GM12878 (cell line): Measurements from ENCODE around the gene LRP8. TPM values are rescaled to one million over a fixed set of nuclear protein-coding genes. Genes with fewer than 3 reads are reported as not detected.
A peak's percentile ranks its signal among the peaks of the same experiment; 100 is the strongest.

Experiments
- ATAC-seq: fragments of 200-7000 bp; cut with Tn5 transposase; 3 replicates; pipeline ENCODE4 v1.9.1; 2020; ENCODE audit warnings: mild to moderate bottlenecking, moderate library complexity
- BruUV-seq: library from RNA; stranded (reverse); fragments of 400-500 nt; replicated peaks from 2 replicates; lab custom pipeline; 2021; lab: Mats Ljungman, UMichigan
- CTCF ChIA-PET: fragments of 300-600 bp; sonication (Branson Sonifier 250); formaldehyde crosslinking; extraction: SDS; loops from one replicate; lab custom pipeline; 2021; ENCODE audit warnings: inconsistent platforms; lab: Yijun Ruan, JAX
- POLR2A ChIA-PET: fragments of 350-600 bp; formaldehyde crosslinking; extraction: SDS; loops from one replicate; lab custom pipeline; 2021; ENCODE audit warnings: inconsistent platforms; lab: Charles Lee
- RAD21 ChIA-PET: fragments of 300-600 bp; sonication (Branson Sonifier 250); formaldehyde crosslinking; loops from one replicate; lab custom pipeline; 2023; ENCODE audit warnings: antibody characterized with exemption; ENCODE audit not compliant: unreplicated experiment; lab: Charles Lee
- SMC1A ChIA-PET: fragments of 300-600 bp; sonication (Branson Sonifier 250); formaldehyde crosslinking; loops from one replicate; lab custom pipeline; 2023; ENCODE audit not compliant: unreplicated experiment, uncharacterized antibody; lab: Charles Lee
- DNase-seq: peaks from one replicate; pipeline ENCODE4 v3.0.0-alpha.2; 2011; ENCODE audit warnings: low read depth, low spot score
- FAIRE-seq: peaks from 3 replicates; lab custom pipeline; 2011; peaks lifted over from hg19 to GRCh38; lab: Jason Lieb, UNC
- H2AFZ ChIP-seq: 2 replicates; pipeline ENCODE4 v1.6.0; 2011; ENCODE audit warnings: low read depth, low read length, control low read depth; ENCODE audit not compliant: control insufficient read depth
- H3K27ac ChIP-seq: 2 replicates; pipeline ENCODE4 v1.5.1; 2011; ENCODE audit warnings: control low read depth; ENCODE audit not compliant: control insufficient read depth, insufficient read depth
- H3K27me3 ChIP-seq, 2 experiments: replicated peaks in 1 of 2; 2 replicates each; pipeline versions ENCODE4 v1.6.0 to v1.6.1; 2011; ENCODE audit warnings: low read length in 1 of 2; ENCODE audit not compliant: control insufficient read depth in 2 of 2, insufficient read depth in 2 of 2
- H3K36me3 ChIP-seq, 2 experiments: 2 replicates each; pipeline ENCODE4 v1.5.1; 2011; ENCODE audit warnings: low read length in 1 of 2; ENCODE audit not compliant: control insufficient read depth in 2 of 2, insufficient read depth in 2 of 2
- H3K4me1 ChIP-seq: 2 replicates; pipeline ENCODE4 v1.6.1; 2011; ENCODE audit warnings: mild to moderate bottlenecking, low read length, moderate library complexity, mixed read lengths; ENCODE audit not compliant: control insufficient read depth, insufficient read depth
- H3K4me2 ChIP-seq: 2 replicates; pipeline ENCODE4 v1.6.0; 2011; ENCODE audit warnings: control low read depth; ENCODE audit not compliant: control insufficient read depth, insufficient read depth
- H3K4me3 ChIP-seq: fragments of 200-600 bp; sonication (generic); 2 replicates; pipeline ENCODE4 v1.5.1; 2016
- H3K79me2 ChIP-seq: 2 replicates; pipeline ENCODE4 v1.6.0; 2011; ENCODE audit warnings: low read length; ENCODE audit not compliant: control insufficient read depth, insufficient read depth
- H3K9ac ChIP-seq: 2 replicates; pipeline ENCODE4 v1.8.0; 2011; ENCODE audit warnings: low read length, control low read depth, mixed read lengths; ENCODE audit not compliant: control insufficient read depth, insufficient read depth
- H3K9me3 ChIP-seq: replicated peaks from 3 replicates; pipeline ENCODE4 v1.5.1; 2011; ENCODE audit warnings: mild to moderate bottlenecking, low read length; ENCODE audit not compliant: control insufficient read depth, insufficient read depth
- H4K20me1 ChIP-seq: 2 replicates; pipeline ENCODE4 v1.6.0; 2011; ENCODE audit not compliant: control insufficient read depth, insufficient read depth
- CREB1 ChIP-seq: IDR thresholded peaks from 2 replicates; pipeline ENCODE4 v1.6.1; 2012; ENCODE audit warnings: low read depth, mild to moderate bottlenecking, inconsistent platforms
- DPF2 ChIP-seq: fragments of 450-650 bp; IDR thresholded peaks from 2 replicates; pipeline ENCODE4 v1.6.1; 2017; ENCODE audit warnings: mild to moderate bottlenecking
- MEF2B ChIP-seq: fragments of 450-650 bp; IDR thresholded peaks from 2 replicates; pipeline ENCODE4 v1.6.1; 2018; ENCODE audit warnings: mild to moderate bottlenecking, moderate library complexity; ENCODE audit not compliant: partially characterized antibody, poor library complexity, severe bottlenecking
- SMARCA5 ChIP-seq: fragments of 450-650 bp; IDR thresholded peaks from 2 replicates; pipeline ENCODE4 v1.6.1; 2017; ENCODE audit warnings: mild to moderate bottlenecking
- SREBF2 ChIP-seq: IDR thresholded peaks from 2 replicates; pipeline ENCODE4 v1.6.1; 2012; ENCODE audit warnings: mild to moderate bottlenecking, low read length
- WGBS: methylation state at CpG from one replicate; pipeline ENCODE4 v1.1.6; 2016; ENCODE audit warnings: low lambda C conversion rate; ENCODE audit not compliant: insufficient replicate concordance, insufficient coverage; ENCODE audit errors: missing lambda C conversion rate; 5-methylcytosine and 5-hydroxymethylcytosine counted together
- in situ Hi-C: fragments of 300-500 bp; cut with MboI; formaldehyde crosslinking; loops from 9 replicates; pipeline ENCODE4 v1.14.3; 2018; ENCODE audit warnings: mixed read lengths
- intact Hi-C: fragments of 100-400 bp; cut with micrococcal nuclease; formaldehyde crosslinking; loops from one replicate; pipeline ENCODE4 v1.14.2; 2022; ENCODE audit not compliant: unreplicated experiment
- polyA plus RNA-seq, 11 experiments: library from polyadenylated mRNA; depleted of rRNA in 4 of 11; unstranded in 6 of 11; stranded (reverse) in 5 of 11; fragments of >200 nt; fragmentation: Nextera tagmentation in 4 of 11; fragmentation: Illumina TruSeq in 1 of 11; extraction: Ambion mirVana in 4 of 11; extraction: Trizol in 1 of 11; gene quantifications; 1 replicate in 1 of 11; 2 replicates in 10 of 11; pipeline versions ENCODE4 v1.2.1 to v1.2.3, GENCODE V29; 2011 to 2016; ENCODE audit warnings: inconsistent platforms in 2 of 11, missing spikeins in 2 of 11, low read depth in 1 of 11
- total RNA-seq, 4 experiments: library from RNA; depleted of rRNA in 3 of 4; stranded (reverse); fragments of >200 nt in 3 of 4; fragmentation: Illumina TruSeq in 1 of 4; extraction: Trizol in 1 of 4; gene quantifications; 2 replicates each; pipeline versions ENCODE4 v1.2.1 to v1.2.3, GENCODE V29; 2013 to 2021
- TF ChIP-seq, protein P1 (sequence below): IDR thresholded peaks from 2 replicates; pipeline ENCODE4 v1.6.1; 2012; ENCODE audit warnings: mild to moderate bottlenecking, low read depth, low read length

The LRP8 gene
- total and polyA plus RNA-seq, 10 of the 15 experiments (the other 5 are each of a cell fraction or from before 2014, with no cell fraction given), result 2.8 to 40.5 (median 22.3) TPM

DNA sequence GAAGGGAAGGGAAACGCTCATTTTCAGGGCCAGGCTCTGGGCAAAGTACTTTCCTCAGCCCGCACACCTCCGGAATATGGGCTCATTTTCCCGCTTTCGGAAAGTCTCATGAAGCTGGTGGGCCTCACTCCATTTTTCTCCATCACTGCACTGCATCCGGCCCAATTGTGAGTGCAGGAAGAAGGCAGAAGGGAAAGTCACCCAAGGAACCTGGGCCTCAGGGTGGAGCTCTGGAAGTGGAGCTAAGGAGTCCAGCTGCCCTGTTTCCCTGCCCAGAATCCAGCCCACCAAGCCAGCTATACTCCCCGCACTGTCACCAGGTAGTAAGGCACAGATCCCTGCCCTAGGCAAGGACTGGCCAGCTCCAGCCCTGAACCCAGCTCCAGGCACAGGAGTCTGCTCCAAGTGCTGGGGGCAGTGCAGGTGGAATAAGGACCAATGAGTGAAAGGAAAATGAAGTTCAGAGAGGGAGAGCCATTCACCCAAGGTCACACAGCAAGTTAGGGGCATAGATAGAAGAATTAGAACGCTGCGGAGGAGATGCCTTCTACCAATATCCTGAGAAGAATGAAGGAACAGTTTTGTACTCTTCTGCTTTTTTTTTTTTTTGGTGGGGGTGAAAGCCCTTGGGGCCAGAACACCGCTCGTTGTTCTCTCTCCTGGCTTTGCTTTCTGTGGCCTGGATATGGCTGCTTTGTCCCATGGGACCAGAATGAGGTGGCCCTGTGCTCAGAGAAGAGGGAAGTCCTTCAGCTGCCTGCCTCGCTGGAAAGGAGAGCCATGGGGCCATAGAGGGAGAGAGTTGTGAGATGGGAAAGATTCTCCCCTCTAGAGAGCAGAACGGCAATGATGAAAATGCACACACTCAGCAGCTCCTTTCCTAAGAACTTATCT is 10.0 kb downstream of the LRP8 start:
- H3K27ac ChIP-seq, result no peak overlapping the region
- intact Hi-C loops, result no loop called here
- H3K4me2 ChIP-seq, result no peak overlapping the region
- H3K4me3 ChIP-seq, result no peak overlapping the region
- no peaks in the 10 kb centered on the region for H4K20me1 ChIP-seq
- FAIRE-seq (no peak), ATAC-seq (no peak), DNase-seq (no peak)
- H3K36me3 ChIP-seq, result peaks cover 11 to 39% of the 10 kb centered on the region in 2 experiments
- ChIA-PET CTCF (interaction anchor here (1.0 to 1.7 kb wide), 4 partner anchors 26 to 570 kb away, joined by 3 to 8 read pairs (median 4); no protein-coding TSS in a partner anchor), RAD21 (interaction anchor here (1.1 to 1.5 kb wide), 4 partner anchors 26 to 96 kb away, joined by 3 to 9 read pairs (median 4); no protein-coding TSS in a partner anchor), SMC1A (interaction anchor here (0.9 to 3.6 kb wide), 8 partner anchors 9 to 86 kb away, joined by 3 to 13 read pairs (median 4); no protein-coding TSS in a partner anchor), POLR2A (interaction anchor here (1.0 to 1.7 kb wide), 4 partner anchors 8 to 50 kb away, joined by 3 to 6 read pairs (median 4); no protein-coding TSS in a partner anchor)
- no peak overlapping the region for H2AFZ ChIP-seq
- WGBS, result 80% methylated on average over 13 of the region's 13 CpGs
- TSS peak; percentile 11 for BruUV-seq
- H3K79me2 ChIP-seq, result peaks cover 17% of the 10 kb centered on the region
- no peaks in the 10 kb centered on the region for H3K9me3 ChIP-seq
- H3K9ac ChIP-seq, result no peak overlapping the region
- peaks cover 18% of the 10 kb centered on the region for H3K4me1 ChIP-seq
- H3K27me3 ChIP-seq, result no peaks in the 10 kb centered on the region
- TF ChIP-seq DPF2 (no peak), SREBF2 (no peak), MEF2B (peak; percentile 63), CREB1 (no peak), SMARCA5 (peak; percentile 84)
- TF ChIP-seq, protein P1, sequence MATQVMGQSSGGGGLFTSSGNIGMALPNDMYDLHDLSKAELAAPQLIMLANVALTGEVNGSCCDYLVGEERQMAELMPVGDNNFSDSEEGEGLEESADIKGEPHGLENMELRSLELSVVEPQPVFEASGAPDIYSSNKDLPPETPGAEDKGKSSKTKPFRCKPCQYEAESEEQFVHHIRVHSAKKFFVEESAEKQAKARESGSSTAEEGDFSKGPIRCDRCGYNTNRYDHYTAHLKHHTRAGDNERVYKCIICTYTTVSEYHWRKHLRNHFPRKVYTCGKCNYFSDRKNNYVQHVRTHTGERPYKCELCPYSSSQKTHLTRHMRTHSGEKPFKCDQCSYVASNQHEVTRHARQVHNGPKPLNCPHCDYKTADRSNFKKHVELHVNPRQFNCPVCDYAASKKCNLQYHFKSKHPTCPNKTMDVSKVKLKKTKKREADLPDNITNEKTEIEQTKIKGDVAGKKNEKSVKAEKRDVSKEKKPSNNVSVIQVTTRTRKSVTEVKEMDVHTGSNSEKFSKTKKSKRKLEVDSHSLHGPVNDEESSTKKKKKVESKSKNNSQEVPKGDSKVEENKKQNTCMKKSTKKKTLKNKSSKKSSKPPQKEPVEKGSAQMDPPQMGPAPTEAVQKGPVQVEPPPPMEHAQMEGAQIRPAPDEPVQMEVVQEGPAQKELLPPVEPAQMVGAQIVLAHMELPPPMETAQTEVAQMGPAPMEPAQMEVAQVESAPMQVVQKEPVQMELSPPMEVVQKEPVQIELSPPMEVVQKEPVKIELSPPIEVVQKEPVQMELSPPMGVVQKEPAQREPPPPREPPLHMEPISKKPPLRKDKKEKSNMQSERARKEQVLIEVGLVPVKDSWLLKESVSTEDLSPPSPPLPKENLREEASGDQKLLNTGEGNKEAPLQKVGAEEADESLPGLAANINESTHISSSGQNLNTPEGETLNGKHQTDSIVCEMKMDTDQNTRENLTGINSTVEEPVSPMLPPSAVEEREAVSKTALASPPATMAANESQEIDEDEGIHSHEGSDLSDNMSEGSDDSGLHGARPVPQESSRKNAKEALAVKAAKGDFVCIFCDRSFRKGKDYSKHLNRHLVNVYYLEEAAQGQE, result no peak
- in situ Hi-C loops, result no loop called here
